ENCODE measurements around the gene MICAL1.

Gene MICAL1

DNA sequence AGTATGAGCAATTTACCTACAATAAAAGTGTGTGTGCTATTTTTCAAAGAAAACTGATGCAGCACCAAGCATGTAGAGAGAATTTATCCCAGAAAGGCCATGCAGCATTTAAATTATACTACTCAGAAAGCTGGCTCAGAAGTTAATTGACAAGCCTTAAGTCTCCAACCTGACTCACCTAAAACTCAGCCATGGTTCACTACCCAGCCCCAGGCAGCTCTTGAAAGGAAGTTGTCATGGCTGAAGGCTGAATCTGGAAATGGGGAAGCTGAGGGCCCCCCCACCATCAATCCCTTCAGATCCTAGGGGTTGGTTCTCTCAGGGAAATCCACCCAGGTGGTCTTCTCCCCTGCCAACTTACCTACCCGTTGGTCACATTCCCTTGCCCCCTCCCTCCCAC, 34.8 kb downstream of the MICAL1 start:
- no peak for DNase-seq

DNA sequence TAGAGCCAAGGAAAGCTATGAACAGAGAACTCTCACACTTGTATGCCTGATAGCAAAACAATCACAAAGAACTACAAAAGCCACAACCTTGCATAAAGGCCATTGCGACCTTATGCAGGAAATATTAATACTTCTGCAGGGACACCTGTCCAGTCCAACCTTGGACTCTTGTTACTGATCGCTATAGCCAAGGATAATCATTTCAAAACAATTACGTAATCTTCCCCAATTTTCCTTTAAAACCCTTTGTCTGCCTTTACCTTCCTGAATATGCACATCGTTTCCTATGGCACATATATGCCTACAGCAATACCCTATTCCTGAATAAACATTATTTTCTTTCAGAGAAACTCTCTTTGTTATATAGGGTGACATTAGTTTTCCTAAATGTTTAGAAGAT, 37.9 kb downstream of the MICAL1 start:
- no peak for DNase-seq

DNA sequence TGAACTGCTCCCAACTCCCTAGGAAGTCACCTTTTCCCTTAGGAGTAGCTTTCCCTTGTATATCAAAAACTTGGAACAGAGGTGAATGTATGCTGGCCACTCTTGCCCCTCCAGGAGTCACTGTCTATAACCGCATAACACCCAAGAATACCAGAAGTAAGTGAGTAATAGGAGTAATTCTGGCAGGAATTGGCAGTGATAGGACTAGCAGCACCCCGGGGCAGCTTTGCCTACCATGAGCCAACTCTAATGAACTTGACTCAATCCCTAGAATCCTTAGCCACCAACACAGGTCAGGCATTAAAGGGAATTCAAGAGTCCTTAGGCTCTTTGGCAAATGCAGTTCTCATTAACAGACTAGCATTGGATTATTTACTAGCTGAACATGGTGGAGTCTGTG, 44.5 kb downstream of the MICAL1 start:
- DNase-seq: no peak

GRCh38 chr6:109406196-109406595, 49.4 kb downstream of the MICAL1 start:
- DNase-seq: no peak

DNA sequence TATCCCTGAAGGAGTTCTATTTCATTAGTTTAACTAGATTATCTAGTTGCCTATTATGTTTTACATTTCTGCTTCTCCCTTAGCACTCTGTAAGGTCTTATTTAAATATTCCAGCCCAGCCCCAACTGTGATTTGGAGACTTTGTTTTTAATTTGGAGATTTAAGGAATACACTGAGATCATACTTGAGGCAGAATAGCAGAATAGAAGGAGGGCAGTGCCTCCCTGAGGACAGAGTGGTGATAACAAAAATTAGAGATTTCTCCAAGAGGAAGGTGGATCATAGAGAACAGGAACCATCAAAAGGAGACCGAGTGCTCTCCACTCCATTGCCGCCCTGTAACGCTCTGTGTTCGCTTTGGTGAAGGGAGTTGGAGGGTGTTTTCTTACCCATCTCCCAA, 58.6 kb downstream of the MICAL1 start:
- no peak for DNase-seq

DNA sequence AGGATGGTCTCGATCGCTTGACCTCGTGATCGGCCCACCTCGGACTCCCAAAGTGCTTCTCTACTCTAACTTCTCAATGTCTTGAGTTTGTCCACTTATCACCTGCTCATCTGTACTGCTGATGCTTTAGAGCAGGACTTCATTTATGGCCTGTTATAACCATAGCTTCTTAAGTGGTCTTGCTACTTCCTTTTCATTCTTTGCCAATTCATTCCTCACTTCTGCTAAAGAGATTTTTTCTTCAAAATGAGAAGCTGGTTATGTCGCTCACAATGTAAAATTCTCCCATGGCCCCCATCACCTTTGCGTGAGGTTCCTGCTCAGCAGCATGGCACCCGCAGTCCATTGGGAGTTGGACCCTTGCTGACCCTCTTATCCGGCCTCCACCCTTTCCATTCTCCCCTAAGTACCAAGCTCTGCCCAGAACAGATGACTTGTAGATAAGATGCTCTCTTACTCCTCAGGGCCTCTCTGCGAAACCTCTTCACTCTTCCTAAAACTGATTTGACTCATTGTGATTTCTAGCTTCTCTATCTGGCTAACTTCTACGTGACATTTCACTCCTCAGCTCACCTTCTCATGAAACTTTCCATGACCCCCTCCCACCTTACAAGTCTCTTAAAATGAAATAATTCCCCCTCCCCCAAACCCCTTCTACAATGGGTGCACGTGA, 59.4 kb downstream of the MICAL1 start:
- no peak for DNase-seq
